Measurements from ENCODE around the gene ZNF614.
"Not testable (repeated sequence)": the region's sequence is repeated elsewhere in the genome, so short reads cannot be mapped to it uniquely, and the experiment has no call there.

ZNF614 gene

DNA sequence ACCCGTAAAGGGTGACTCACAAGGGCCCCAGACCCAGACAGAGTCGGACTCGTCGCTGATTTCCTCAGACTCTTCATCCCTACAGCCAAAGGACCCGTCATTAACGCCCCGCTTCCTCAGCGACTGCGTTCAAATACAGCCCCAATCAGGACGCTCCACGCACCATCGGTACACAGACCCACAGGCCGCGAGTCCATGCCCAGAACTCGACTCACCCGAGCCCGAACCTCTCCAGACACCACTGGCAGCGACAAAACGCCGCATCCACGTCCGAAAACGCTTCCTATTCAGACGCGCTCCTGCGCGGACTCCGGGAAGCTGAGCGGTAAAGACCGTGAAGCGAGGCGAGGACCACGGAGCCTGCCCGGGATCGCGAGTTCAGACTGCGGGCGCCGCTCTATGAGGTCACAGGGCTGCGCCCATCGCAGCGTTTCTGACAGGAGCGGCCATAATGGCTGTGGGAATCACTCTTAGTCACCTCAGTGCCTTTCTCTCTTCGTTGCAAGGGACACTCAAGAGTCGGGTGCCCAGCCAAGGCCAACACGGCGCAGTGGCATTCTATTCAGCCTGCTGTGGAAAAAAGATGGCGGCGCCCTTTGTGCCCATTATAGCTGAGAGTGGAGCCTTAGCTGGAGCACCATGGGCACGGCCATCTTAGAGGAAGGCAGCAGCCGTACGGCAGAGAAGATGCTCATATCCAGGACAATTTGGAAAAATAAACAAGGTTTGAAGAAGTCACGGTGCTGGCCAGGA, at the start of gene ZNF614:
Gene ZNF614, minus strand, starts transcription at position 353 of the 753 bp plus-strand sequence. CDS start 2,634 bp downstream, outside the sequence.
- DNase-seq = peak; percentile 90

DNA sequence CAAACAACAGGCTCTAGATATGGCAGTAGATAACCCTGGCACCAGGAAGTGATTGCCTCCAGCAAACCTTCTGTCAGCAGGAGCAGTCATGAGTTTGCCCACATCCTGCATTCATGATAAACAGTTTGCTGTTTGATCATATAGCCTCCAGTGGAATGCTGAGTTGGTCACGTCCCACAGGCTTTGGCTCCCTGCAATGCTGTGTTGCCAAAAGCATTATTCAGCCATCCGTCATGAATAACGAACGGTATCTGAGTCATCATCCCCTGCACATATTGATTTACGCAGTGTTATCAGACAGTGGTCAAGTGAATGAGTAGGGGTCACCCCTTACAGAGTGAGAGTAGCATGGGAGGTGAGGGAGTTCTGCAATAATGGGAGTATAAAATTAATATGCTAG, 42.3 kb upstream of the ZNF614 start:
- DNase-seq = no peak

GRCh38 chr19:52069653-52070052, 41.5 kb upstream of the ZNF614 start:
- no peak for DNase-seq

DNA sequence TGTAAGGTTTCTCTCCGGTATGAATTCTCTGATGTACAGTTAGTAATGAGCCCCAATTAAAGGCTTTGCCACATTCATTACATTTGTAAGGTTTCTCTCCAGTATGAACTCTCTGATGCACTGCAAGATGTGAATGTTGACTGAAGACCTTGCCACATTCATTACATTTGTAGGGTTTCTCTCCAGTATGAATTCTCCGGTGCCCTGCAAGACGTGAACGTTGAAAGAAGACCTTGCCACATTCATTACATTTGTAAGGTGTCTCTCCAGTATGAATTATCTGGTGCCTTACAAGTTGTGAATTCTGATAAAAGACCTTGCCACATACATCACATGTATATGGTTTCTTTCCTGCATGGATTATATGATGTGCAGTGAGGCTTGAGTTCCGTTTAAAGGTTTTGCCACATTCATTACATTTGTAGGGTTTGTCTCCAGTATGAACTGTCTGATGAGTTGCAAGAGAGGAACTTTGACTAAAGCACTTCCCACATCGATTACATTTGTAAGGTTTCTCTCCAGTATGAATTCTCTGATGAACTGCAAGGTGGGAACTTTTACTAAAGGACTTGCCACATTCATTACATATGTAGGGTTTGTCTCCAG, 38.2 kb upstream of the ZNF614 start:
- no peak for DNase-seq

DNA sequence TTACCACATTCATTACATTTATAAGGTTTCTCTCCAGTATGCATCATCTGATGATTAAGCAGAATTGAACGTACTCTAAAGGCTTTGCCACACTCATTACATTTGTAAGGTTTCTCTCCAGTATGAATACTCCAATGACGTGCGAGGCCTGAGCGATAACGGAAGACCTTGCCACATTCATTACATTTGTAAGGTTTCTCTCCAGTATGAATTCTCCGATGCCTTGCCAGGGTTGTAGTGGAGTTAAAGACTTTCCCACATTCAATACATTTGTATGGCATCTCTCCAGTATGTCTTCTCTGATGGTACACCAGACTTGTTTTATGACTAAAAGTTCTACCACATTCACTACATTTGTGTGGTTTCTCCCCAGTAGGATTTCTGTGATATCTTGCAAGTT, 37.2 kb upstream of the ZNF614 start:
- DNase-seq = no peak

DNA sequence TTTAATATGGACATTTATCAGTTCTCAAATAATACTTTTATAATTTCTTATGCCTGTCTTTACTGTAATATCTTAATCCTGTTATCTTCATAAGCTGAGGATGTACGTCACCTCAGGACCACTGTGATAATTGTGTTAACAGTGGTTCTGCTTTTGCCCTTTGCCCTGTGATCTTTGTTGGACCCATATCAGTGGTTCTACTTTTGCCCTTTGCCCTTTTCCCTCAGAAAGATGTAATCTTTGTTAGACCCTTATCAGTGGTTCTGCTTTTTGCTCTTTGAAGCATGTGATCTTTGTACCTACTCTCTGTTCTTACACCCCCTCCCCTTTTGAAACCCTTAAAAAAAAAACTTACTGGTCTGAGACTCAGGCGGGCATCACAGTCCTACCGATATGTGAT, 28.3 kb upstream of the ZNF614 start:
- DNase-seq = not testable (repeated sequence)

DNA sequence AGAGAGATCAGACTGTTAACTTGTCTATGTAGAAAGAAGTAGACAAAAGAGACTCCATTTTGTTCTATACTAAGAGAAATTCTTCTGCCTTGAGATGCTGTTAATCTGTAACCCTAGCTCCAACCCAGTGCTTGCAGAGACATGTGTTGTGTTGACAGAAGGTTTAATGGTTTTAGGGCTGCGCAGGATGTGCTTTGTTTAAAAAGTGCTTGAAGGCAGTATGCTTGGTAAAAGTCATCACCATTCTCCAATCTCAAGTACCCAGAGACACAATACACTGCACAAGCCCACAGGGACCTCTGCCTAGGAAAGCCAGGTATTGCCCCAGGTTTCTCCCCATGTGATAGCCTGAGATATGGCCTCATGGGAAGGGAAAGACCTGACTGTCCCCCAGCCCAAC, 23.6 kb upstream of the ZNF614 start:
- DNase-seq = not testable (repeated sequence)

DNA sequence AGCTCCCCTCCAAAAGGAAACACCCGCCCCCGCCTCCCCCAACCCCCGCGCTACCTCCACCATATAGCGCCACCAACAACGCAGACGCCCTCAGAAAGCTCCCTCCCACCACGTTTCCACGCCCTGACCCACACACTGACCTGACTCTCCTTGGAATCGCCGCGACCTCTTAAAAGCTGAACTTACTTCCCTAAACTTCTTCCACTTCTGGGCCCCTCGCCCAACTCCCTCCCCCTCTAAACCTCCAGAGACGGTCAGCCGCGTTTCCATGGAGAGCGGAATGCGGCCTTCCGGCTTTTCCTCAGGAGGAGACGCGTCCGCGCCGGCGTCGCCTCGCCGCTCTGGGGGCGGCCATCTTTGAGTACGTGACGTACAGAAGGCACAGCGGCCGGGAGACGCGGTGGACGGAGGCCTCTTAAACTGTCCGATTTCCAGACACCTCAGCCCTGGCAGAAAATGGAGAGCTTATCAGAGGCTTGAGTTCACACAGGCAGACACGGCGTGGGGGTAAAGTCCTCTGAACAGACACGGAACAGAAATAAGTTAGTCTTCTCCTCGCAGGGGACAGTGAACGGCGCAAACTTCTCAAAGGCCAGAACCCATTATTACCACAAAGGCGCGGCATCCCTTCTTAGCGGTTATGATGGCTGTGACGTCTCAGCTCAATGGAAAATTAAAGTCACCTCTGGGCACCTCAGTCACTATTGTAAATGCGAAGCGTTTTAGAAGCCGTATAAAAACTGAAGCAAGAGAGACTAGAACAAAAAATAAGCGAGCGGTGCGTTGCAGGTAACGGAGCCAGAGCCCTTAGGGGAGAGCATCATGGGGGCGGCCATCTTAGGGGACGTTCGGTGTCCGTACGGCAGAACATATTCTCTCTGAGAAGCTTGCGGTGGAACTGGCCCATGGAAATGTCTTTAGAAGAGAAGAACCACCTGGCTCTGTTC, 20.6 kb upstream of the ZNF614 start, which contains the start of gene ZNF432:
Gene ZNF432, minus strand, starts transcription at position 284 of the 947 bp plus-strand sequence. CDS start 1,970 bp downstream, outside the sequence.
- peak; percentile 86 for DNase-seq

- DNase-seq = no peak
Observed at GRCh38 chr19:52039169-52039568, 11.0 kb upstream of the ZNF614 start.

- no peak for DNase-seq
Observed at GRCh38 chr19:52034051-52034728, 6.0 kb upstream of the ZNF614 start.

- no peak for DNase-seq
Observed at GRCh38 chr19:52028780-52029123, 573 bp upstream of the ZNF614 start.

GRCh38 chr19:52026255-52026990, 1.8 kb downstream of the ZNF614 start:
- not testable (repeated sequence) for DNase-seq

- DNase-seq = not testable (repeated sequence)
Observed at GRCh38 chr19:52024478-52024877, 3.7 kb downstream of the ZNF614 start.

DNA sequence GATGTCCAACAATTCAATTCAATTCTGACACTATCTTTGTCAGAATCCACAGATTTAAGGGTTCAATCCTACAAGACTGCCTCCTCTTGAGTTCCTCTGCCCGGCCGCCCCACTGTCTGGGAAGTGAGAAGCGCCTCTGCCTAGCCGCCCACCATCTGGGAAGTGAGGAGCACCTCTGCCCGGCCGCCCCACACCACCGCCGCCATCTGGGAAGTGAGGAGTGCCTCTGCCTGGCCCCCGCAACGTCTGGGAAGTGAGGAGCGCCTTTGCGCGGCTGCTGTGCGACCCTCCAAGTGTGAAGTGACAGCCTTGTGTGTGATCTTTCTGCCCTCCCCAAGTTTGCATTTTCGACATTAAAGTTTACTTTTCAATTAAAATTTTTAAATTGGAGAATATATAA, 6.0 kb downstream of the ZNF614 start:
- no peak for DNase-seq

DNA sequence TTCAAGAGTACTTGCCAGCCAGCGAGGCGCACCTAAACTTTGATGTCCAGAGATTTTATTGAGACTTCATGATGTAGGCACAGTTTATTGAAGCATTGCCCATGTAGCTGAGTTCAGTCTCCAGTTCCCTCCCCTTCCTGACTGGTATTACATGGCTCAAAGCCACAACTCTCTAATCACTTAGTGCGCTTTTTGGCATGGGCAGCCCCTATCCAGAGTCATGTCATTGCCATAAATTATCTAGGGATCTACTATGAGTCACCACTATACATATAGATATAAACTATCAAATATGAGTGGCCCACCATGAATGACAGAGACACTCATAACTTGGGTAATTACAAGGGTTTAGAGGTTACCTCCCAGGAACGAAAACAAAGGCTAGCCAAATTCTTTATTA, 7.7 kb downstream of the ZNF614 start:
- DNase-seq = no peak

GRCh38 chr19:52010674-52011073, 17.5 kb downstream of the ZNF614 start:
- no peak for DNase-seq

- peak; percentile 93 for DNase-seq
Observed at GRCh38 chr19:52007806-52008557, 20.2 kb downstream of the ZNF614 start, which contains the start of gene ZNF615. ZNF615 (minus strand) TSS chr19:52008211; CDS start chr19:52003711, 4,500 bp downstream.

- no peak for DNase-seq
Observed at GRCh38 chr19:52007451-52007805, 20.8 kb downstream of the ZNF614 start.

DNA sequence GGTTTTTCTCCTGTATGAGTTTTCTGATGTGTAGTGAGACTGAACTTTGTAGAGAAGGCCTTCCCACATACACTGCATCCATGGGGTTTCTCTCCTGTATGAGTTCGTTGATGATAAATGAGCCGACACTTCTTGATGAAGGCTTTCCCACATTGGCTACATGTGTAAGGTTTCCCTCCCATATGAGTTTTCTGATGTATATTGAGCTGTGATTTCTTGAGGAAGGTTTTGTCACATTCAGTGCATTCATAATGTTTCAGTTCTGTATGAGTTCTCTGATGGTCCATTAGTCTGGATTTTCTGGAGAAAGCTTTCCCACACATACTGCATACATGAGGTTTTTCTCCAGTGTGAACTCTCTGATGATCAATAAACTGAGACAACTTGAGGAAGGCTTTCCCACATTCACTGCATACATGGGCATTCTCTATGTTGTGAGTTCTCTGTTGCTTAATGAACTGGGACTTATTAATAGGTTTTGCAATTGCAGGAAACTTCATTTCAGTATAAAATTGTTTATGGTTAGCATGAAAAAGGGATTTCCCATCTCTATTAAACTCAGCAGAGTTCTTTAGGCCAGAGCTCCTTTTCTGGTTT, 34.0 kb downstream of the ZNF614 start:
- no peak for DNase-seq

- DNase-seq = no peak
Observed at GRCh38 chr19:51993422-51993821, 34.8 kb downstream of the ZNF614 start.
